PC-9 (cell line): ENCODE results near the gene RNASEH1.

Source experiments
- EZH2 ChIP-seq: fragments of 200-600 bp; sonication (generic); IDR thresholded peaks from 2 replicates; pipeline ENCODE4 v1.8.0; 2017; ENCODE audit warnings: antibody characterized with exemption, low read depth
- TF ChIP-seq, protein P1 (sequence below): fragments of 200-600 bp; sonication (generic); conservative IDR thresholded peaks from 2 replicates; pipeline ENCODE4 v1.6.1; 2017; ENCODE audit warnings: mixed run types, antibody characterized with exemption, mild to moderate bottlenecking, moderate library complexity

DNA sequence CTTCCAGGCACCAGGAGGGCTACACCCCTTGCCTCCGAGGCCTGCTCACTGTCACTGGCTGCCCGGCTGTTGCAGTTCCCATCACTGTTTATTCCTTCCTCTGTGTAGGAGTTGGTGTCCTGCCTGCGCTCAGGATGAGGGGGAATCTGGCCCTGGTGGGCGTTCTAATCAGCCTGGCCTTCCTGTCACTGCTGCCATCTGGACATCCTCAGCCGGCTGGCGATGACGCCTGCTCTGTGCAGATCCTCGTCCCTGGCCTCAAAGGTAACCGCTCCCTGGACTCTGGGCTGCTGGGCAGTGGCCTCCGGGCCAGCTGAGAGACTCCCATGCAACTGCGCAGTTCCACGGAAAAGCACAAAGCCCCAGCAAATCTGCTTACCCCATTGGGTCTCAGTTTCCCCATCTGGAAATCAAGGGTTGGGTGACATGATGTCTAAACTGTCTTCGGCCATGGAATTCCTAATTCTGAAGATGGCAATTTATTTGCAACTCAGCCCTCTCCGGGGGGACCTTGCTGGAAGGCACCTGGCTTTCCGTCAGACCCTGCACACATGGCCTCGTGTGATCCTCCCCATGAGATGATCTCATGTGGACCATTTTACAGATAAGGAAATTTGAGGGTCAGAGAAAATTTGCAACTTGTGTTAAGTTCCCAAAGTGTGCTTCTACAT lies 46.2 kb upstream of the RNASEH1 start:
- TF ChIP-seq, protein P1, sequence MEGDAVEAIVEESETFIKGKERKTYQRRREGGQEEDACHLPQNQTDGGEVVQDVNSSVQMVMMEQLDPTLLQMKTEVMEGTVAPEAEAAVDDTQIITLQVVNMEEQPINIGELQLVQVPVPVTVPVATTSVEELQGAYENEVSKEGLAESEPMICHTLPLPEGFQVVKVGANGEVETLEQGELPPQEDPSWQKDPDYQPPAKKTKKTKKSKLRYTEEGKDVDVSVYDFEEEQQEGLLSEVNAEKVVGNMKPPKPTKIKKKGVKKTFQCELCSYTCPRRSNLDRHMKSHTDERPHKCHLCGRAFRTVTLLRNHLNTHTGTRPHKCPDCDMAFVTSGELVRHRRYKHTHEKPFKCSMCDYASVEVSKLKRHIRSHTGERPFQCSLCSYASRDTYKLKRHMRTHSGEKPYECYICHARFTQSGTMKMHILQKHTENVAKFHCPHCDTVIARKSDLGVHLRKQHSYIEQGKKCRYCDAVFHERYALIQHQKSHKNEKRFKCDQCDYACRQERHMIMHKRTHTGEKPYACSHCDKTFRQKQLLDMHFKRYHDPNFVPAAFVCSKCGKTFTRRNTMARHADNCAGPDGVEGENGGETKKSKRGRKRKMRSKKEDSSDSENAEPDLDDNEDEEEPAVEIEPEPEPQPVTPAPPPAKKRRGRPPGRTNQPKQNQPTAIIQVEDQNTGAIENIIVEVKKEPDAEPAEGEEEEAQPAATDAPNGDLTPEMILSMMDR, result no peak
- TF ChIP-seq EZH2, result no peak
